H1 (cell line): ENCODE results near the gene MDH1B. TPM values are rescaled to one million over a fixed set of nuclear protein-coding genes. Genes with fewer than 3 reads are reported as not detected.

Experiments
- CTCF ChIA-PET: fragments of 300-600 bp; sonication (Branson Sonifier 250); formaldehyde crosslinking; loops from one replicate; lab custom pipeline; 2021; ENCODE audit not compliant: partially characterized antibody; lab: Charles Lee
- POLR2A ChIA-PET: fragments of 300-600 bp; sonication (Branson Sonifier 250); formaldehyde crosslinking; loops from one replicate; lab custom pipeline; 2021; ENCODE audit warnings: inconsistent platforms; ENCODE audit not compliant: partially characterized antibody; lab: Charles Lee
- DNase-seq, 2 experiments: peaks; one replicate each; pipeline versions ENCODE4 v3.0.0 to v3.0.0-alpha.2; 2010 to 2022; ENCODE audit warnings: low spot score in 2 of 2, low read depth in 1 of 2, mixed read lengths in 1 of 2
- FAIRE-seq: peaks from 2 replicates; lab custom pipeline; 2011; peaks lifted over from hg19 to GRCh38; lab: Jason Lieb, UNC
- H2AFZ ChIP-seq: 2 replicates; pipeline ENCODE4 v1.8.1; 2012; ENCODE audit warnings: low read length, inconsistent platforms
- H2AK5ac ChIP-seq: 2 replicates; pipeline ENCODE4 v1.6.1; 2013; ENCODE audit warnings: low read depth, low read length
- H2BK120ac ChIP-seq: replicated peaks from 2 replicates; pipeline ENCODE3; 2013; ENCODE audit warnings: low read depth, low read length, inconsistent platforms
- H2BK12ac ChIP-seq: 2 replicates; pipeline ENCODE4 v1.6.1; 2013; ENCODE audit warnings: low read depth, low read length
- H2BK15ac ChIP-seq: 2 replicates; pipeline ENCODE4 v1.6.1; 2013; ENCODE audit warnings: low read length
- H2BK20ac ChIP-seq: 2 replicates; pipeline ENCODE4 v1.6.1; 2013; ENCODE audit warnings: low read length
- H2BK5ac ChIP-seq: 2 replicates; pipeline ENCODE4 v1.6.1; 2013; ENCODE audit warnings: low read depth, low read length
- H3K14ac ChIP-seq: 2 replicates; pipeline ENCODE4 v1.6.1; 2013; ENCODE audit warnings: inconsistent platforms; ENCODE audit not compliant: insufficient read length
- H3K18ac ChIP-seq: 2 replicates; pipeline ENCODE4 v1.6.1; 2013; ENCODE audit warnings: low read length; ENCODE audit errors: extremely low read depth
- H3K23ac ChIP-seq: 2 replicates; pipeline ENCODE4 v1.6.1; 2013; ENCODE audit warnings: inconsistent platforms; ENCODE audit not compliant: insufficient read length
- H3K23me2 ChIP-seq: 2 replicates; pipeline ENCODE4 v1.6.1; 2013; ENCODE audit warnings: low read depth, low read length
- H3K27ac ChIP-seq: 2 replicates; pipeline ENCODE4 v1.6.1; 2011; ENCODE audit warnings: low read depth, low read length, inconsistent platforms
- H3K27me3 ChIP-seq, 4 experiments: replicated peaks in 1 of 4; 1 replicate in 1 of 4; 2 replicates in 3 of 4; pipeline versions ENCODE4 v1.6.1 to v1.8.1; 2011 to 2013; ENCODE audit warnings: low read length in 3 of 4, mild to moderate bottlenecking in 3 of 4, inconsistent platforms in 2 of 4, mixed read lengths in 2 of 4, moderate library complexity in 1 of 4; ENCODE audit not compliant: control insufficient read depth in 3 of 4, insufficient read depth in 3 of 4; ENCODE audit errors: extremely low read depth in 1 of 4
- H3K36me3 ChIP-seq, 4 experiments: 2 replicates each; pipeline versions ENCODE4 v1.6.1 to v1.8.1; 2011 to 2013; ENCODE audit warnings: mild to moderate bottlenecking in 4 of 4, low read length in 3 of 4, moderate library complexity in 2 of 4, control low read depth in 1 of 4, inconsistent platforms in 1 of 4; ENCODE audit not compliant: insufficient read depth in 4 of 4, control insufficient read depth in 2 of 4
- H3K4ac ChIP-seq: replicated peaks from 2 replicates; pipeline ENCODE3; 2013; ENCODE audit warnings: low read length, low read depth, mixed read lengths, inconsistent platforms; ENCODE audit not compliant: insufficient read length
- H3K4me1 ChIP-seq, 4 experiments: replicated peaks in 1 of 4; 1 replicate in 1 of 4; 2 replicates in 3 of 4; pipeline versions ENCODE4 v1.6.1 to v1.8.1; 2011 to 2013; ENCODE audit warnings: low read length in 3 of 4, inconsistent platforms in 2 of 4, mixed read lengths in 1 of 4; ENCODE audit not compliant: insufficient read depth in 4 of 4, control insufficient read depth in 3 of 4
- H3K4me2 ChIP-seq, 2 experiments: 2 replicates each; pipeline versions ENCODE4 v1.6.1 to v1.8.1; 2011 to 2013; ENCODE audit warnings: low read depth in 2 of 2, low read length in 2 of 2, control low read depth in 1 of 2, inconsistent platforms in 1 of 2, mild to moderate bottlenecking in 1 of 2; ENCODE audit not compliant: insufficient read depth in 1 of 2
- H3K4me3 ChIP-seq, 4 experiments: fragments of 200-600, 300-600 bp in 1 of 4; sonication (generic), shearing (Covaris generic), sonication (Bioruptor Twin) in 1 of 4; 2 replicates each; pipeline versions ENCODE4 v1.5.1 to v1.8.1; 2011 to 2016; ENCODE audit warnings: low read length in 4 of 4, low read depth in 3 of 4, control low read depth in 2 of 4, inconsistent platforms in 2 of 4, mild to moderate bottlenecking in 2 of 4, mixed read lengths in 1 of 4, moderate library complexity in 1 of 4; ENCODE audit not compliant: insufficient read depth in 2 of 4; ENCODE audit errors: extremely low read depth in 1 of 4
- H3K56ac ChIP-seq: replicated peaks from 2 replicates; pipeline ENCODE3; 2013; ENCODE audit warnings: low read depth, mild to moderate bottlenecking, mixed read lengths, low read length, inconsistent platforms; ENCODE audit not compliant: insufficient read length
- H3K79me1 ChIP-seq: 2 replicates; pipeline ENCODE4 v1.6.1; 2013; ENCODE audit warnings: low read depth, low read length, control low read depth
- H3K79me2 ChIP-seq, 2 experiments: 2 replicates each; pipeline versions ENCODE4 v1.6.1 to v1.8.1; 2012 to 2013; ENCODE audit warnings: low read length in 2 of 2, mild to moderate bottlenecking in 2 of 2, inconsistent platforms in 1 of 2; ENCODE audit not compliant: insufficient read depth in 2 of 2, control insufficient read depth in 1 of 2
- H3K9ac ChIP-seq, 4 experiments: replicated peaks in 1 of 4; 1 replicate in 1 of 4; 2 replicates in 3 of 4; pipeline versions ENCODE4 v1.6.1 to v1.8.1; 2011 to 2013; ENCODE audit warnings: low read depth in 3 of 4, low read length in 3 of 4, control low read depth in 2 of 4, mild to moderate bottlenecking in 2 of 4, moderate library complexity in 2 of 4, inconsistent platforms in 1 of 4; ENCODE audit errors: extremely low read depth in 1 of 4
- H3K9me3 ChIP-seq, 2 experiments: 2 replicates each; pipeline versions ENCODE4 v1.6.1 to v1.8.1; 2012 to 2013; ENCODE audit warnings: mild to moderate bottlenecking in 2 of 2, moderate library complexity in 2 of 2, control low read depth in 1 of 2, inconsistent platforms in 1 of 2, low read depth in 1 of 2, low read length in 1 of 2, mixed read lengths in 1 of 2; ENCODE audit not compliant: insufficient read depth in 2 of 2
- H4K20me1 ChIP-seq, 2 experiments: replicated peaks in 1 of 2; 2 replicates each; pipeline versions ENCODE3 to v1.8.1; 2011 to 2013; ENCODE audit warnings: inconsistent platforms in 2 of 2, low read length in 2 of 2, mild to moderate bottlenecking in 1 of 2; ENCODE audit not compliant: insufficient read depth in 2 of 2, control insufficient read depth in 1 of 2
- H4K5ac ChIP-seq: 2 replicates; pipeline ENCODE4 v1.6.1; 2013; ENCODE audit warnings: low read length, low read depth, mixed read lengths, inconsistent platforms; ENCODE audit not compliant: insufficient read length
- H4K8ac ChIP-seq: 2 replicates; pipeline ENCODE4 v1.8.0; 2013; ENCODE audit warnings: mild to moderate bottlenecking, moderate library complexity, low read length, inconsistent platforms; ENCODE audit not compliant: insufficient read depth; ENCODE audit errors: extremely low read depth
- H4K91ac ChIP-seq: replicated peaks from 2 replicates; pipeline ENCODE3; 2013; ENCODE audit warnings: low read length, mixed read lengths, inconsistent platforms; ENCODE audit not compliant: insufficient read length
- CBX8 ChIP-seq: fragments of 300-800, 300-1000 bp; sonication (generic); IDR thresholded peaks from 2 replicates; pipeline ENCODE4 v1.7.1; 2016; ENCODE audit warnings: low read depth, low read length, borderline replicate concordance
- POLR2A ChIP-seq, 2 experiments: IDR thresholded peaks; 1 replicate in 1 of 2; 2 replicates in 1 of 2; pipeline ENCODE4 v1.6.1; 2011; ENCODE audit warnings: low read depth in 2 of 2, low read length in 2 of 2, mild to moderate bottlenecking in 2 of 2; ENCODE audit errors: control extremely low read depth in 1 of 2
- POLR2AphosphoS5 ChIP-seq: IDR thresholded peaks from 2 replicates; pipeline ENCODE4 v1.6.1; 2011; ENCODE audit warnings: low read depth, low read length
- SIX5 ChIP-seq: IDR thresholded peaks from 2 replicates; pipeline ENCODE4 v1.6.1; 2011; ENCODE audit warnings: mild to moderate bottlenecking, low read depth, low read length
- WGBS, 2 experiments: shearing (Covaris generic) in 1 of 2; methylation state at CpG; one replicate each; pipeline versions ENCODE4 v1.1.6 to v1.1.7; 2013 to 2015; ENCODE audit warnings: low lambda C conversion rate in 2 of 2, mixed read lengths in 2 of 2, inconsistent platforms in 1 of 2, low coverage in 1 of 2, missing lambda C conversion rate in 1 of 2; ENCODE audit not compliant: insufficient replicate concordance in 2 of 2, insufficient coverage in 1 of 2, insufficient read length in 1 of 2; ENCODE audit errors: extremely low coverage in 1 of 2, missing lambda C conversion rate in 1 of 2; 5-methylcytosine and 5-hydroxymethylcytosine counted together
- polyA plus RNA-seq, 7 experiments: library from polyadenylated mRNA; depleted of rRNA in 3 of 7; stranded (reverse) in 5 of 7; unstranded in 2 of 7; fragments of >200 nt in 5 of 7; fragments of 200-250 nt in 2 of 7; gene quantifications; 1 replicate in 5 of 7; 2 replicates in 1 of 7; 4 replicates in 1 of 7; pipeline versions ENCODE4 v1.2.1 to v1.2.3, GENCODE V29; 2011 to 2013; ENCODE audit warnings: missing spikeins in 2 of 7, mixed read lengths in 2 of 7
- total RNA-seq: library from RNA; stranded (reverse); fragmentation: NEBNext Ultra II Directional; extraction: Animal tissue kit (Norgen Biotek cat#: 25700); gene quantifications from 2 replicates; pipeline ENCODE4 v1.2.1, GENCODE V29; 2021

The MDH1B gene
- total and polyA plus RNA-seq, 2 of the 8 experiments (the other 6 are each of a cell fraction or from before 2014, with no cell fraction given): 1.5 to 2.1 TPM

DNA sequence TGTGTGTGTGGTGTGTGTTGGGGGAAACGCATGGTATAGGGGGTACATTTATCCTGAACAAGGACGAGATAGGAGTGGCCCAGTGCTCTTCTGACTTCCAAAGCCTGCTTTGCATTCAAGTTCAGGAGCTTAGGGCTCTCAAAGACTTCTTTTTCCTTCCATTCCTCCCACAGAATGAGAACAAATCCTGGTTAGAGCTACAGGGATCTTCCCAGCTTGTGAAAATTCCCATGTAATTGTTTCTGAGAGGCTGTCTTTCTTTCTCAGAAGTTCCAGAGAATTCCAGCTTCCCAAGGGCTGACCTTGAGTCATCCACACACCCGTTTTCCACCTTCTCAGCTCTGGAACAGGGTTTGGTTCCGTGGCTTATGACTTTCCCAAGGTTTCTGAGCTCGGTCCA lies 39.2 kb upstream of the MDH1B start:
- H2AFZ ChIP-seq: no peak overlapping the region
- H2BK12ac ChIP-seq: no peak overlapping the region
- no peak overlapping the region for H2BK120ac ChIP-seq
- no peak overlapping the region for H3K18ac ChIP-seq
- no peak overlapping the region for H2BK5ac ChIP-seq
- no peak overlapping the region for H2BK15ac ChIP-seq
- H3K79me1 ChIP-seq: no peaks in the 10 kb centered on the region
- peak overlapping the region; percentile 91 for H3K14ac ChIP-seq
- peaks cover 0 to 12% (median 6%) of the 10 kb centered on the region in 4 experiments; a peak in 5 of 8 replicates for H3K36me3 ChIP-seq
- peaks cover 0 to 2% of the 10 kb centered on the region in 2 experiments; a peak in 1 of 4 replicates for H3K79me2 ChIP-seq
- 66% methylated on average over 5 of the region's 5 CpGs; no CpG with 5 or more reads in 1 of the 2 experiments for WGBS, 2 experiments
- H4K5ac ChIP-seq: no peak overlapping the region
- no peak overlapping the region for H3K27ac ChIP-seq
- no peak overlapping the region; the same call in 1 of the 2 replicates for H4K8ac ChIP-seq
- no peak overlapping the region for H4K91ac ChIP-seq
- FAIRE-seq: peak; percentile 36
- H3K4ac ChIP-seq: no peak overlapping the region
- H2AK5ac ChIP-seq: no peak overlapping the region
- H3K9me3 ChIP-seq: no peaks in the 10 kb centered on the region
- no peak for TF ChIP-seq CBX8
- TF ChIP-seq POLR2A (IDR thresholded peaks at IDR 0.05; ENCODE audit: control extremely low read depth in 1 of 2, low read depth in 2 of 2, low read length in 2 of 2): peak; percentile 55 to 56; a peak in 2 of 3 replicates
- no peak for TF ChIP-seq SIX5
- TF ChIP-seq POLR2AphosphoS5: peak; percentile 80
- TF ChIP-seq, all 59 proteins: peak for 2
- no peak overlapping the region for H3K23ac ChIP-seq
- no peak overlapping the region for H3K4me2 ChIP-seq
- H3K4me1 ChIP-seq: peaks cover 14 to 18% (median 17%) of the 10 kb centered on the region in 4 experiments
- H3K23me2 ChIP-seq: peaks cover 2% of the 10 kb centered on the region; the same call in 1 of the 2 replicates
- no peaks in the 10 kb centered on the region for H3K27me3 ChIP-seq
- H3K56ac ChIP-seq: peak overlapping the region; percentile 54
- H3K9ac ChIP-seq: no peak overlapping the region
- H3K4me3 ChIP-seq: no peak overlapping the region
- no peaks in the 10 kb centered on the region for H4K20me1 ChIP-seq
- DNase-seq: no peak
- H2BK20ac ChIP-seq: no peak overlapping the region
- ChIA-PET CTCF (interaction anchor here (0.6 to 1.9 kb wide), 7 partner anchors 18 to 672 kb away, joined by 3 to 9 read pairs (median 3); no protein-coding TSS in a partner anchor), POLR2A (interaction anchor here (1.3 to 1.4 kb wide), 2 partner anchors 16 to 18 kb away, joined by 3 to 4 read pairs; no protein-coding TSS in a partner anchor)
